ENCODE data around the gene ARL15. TPM values are rescaled to one million over a fixed set of nuclear protein-coding genes. Genes with fewer than 3 reads are reported as not detected.

ARL15 gene
- total RNA-seq, 1 donor from 2014 or later = 30.8 TPM

GRCh38 chr5:54320256-54320655 lies 9.9 kb upstream of the ARL15 start:
- ATAC-seq (no peak), DNase-seq (no peak)
- no peak overlapping the region for H3K27ac ChIP-seq
- H3K36me3 ChIP-seq = no peaks in the 10 kb centered on the region
- H3K4me3 ChIP-seq = no peak overlapping the region
- TF ChIP-seq CTCF (IDR thresholded peaks at IDR 0.05) = no peak
- H3K9me3 ChIP-seq = no peaks in the 10 kb centered on the region
- no peaks in the 10 kb centered on the region for H3K4me1 ChIP-seq
- intact Hi-C loops (cut with DNase I) = no loop called here
- no peaks in the 10 kb centered on the region for H3K27me3 ChIP-seq (ENCODE audit: low read depth)

GRCh38 chr5:54317511-54318260 lies 7.3 kb upstream of the ARL15 start:
- Histone ChIP-seq H3K4me1 (no peaks in the 10 kb centered on the region), H3K36me3 (no peaks in the 10 kb centered on the region), H3K27ac (no peak overlapping the region), H3K4me3 (no peak overlapping the region), H3K9me3 (no peaks in the 10 kb centered on the region), H3K27me3 (ENCODE audit: low read depth) (no peaks in the 10 kb centered on the region)
- intact Hi-C loops (cut with DNase I) = no loop called here
- no peak for ATAC-seq
- no peak for TF ChIP-seq CTCF (IDR thresholded peaks at IDR 0.05)
- DNase-seq = no peak

- no peak for TF ChIP-seq CTCF (IDR thresholded peaks at IDR 0.05)
- intact Hi-C loops (cut with DNase I) = no loop called here
- no peak for ATAC-seq
These were observed 5.6 kb upstream of the ARL15 start for GRCh38 chr5:54315736-54316528.

GRCh38 chr5:54313311-54314270 lies 3.2 kb upstream of the ARL15 start:
- peak; percentile 62 for DNase-seq
- H3K4me3 ChIP-seq = no peak overlapping the region
- no peaks in the 10 kb centered on the region for H3K27me3 ChIP-seq (ENCODE audit: low read depth)
- no peaks in the 10 kb centered on the region for H3K36me3 ChIP-seq
- H3K27ac ChIP-seq = no peak overlapping the region
- H3K4me1 ChIP-seq = peaks cover 14% of the 10 kb centered on the region
- no peak for ATAC-seq
- H3K9me3 ChIP-seq = no peaks in the 10 kb centered on the region
- no peak for TF ChIP-seq CTCF (IDR thresholded peaks at IDR 0.05)
- intact Hi-C loops (cut with DNase I) = no loop called here

More at GRCh38 chr5:54315736-54316528, 5.6 kb upstream of the ARL15 start:
- no peak overlapping the region for H3K27ac ChIP-seq
- no peaks in the 10 kb centered on the region for H3K27me3 ChIP-seq (ENCODE audit: low read depth)
- H3K4me1 ChIP-seq = peaks cover 6% of the 10 kb centered on the region
- no peaks in the 10 kb centered on the region for H3K36me3 ChIP-seq
- H3K4me3 ChIP-seq = no peak overlapping the region
- H3K9me3 ChIP-seq = no peaks in the 10 kb centered on the region
- DNase-seq = no peak

GRCh38 chr5:54312499-54312898 lies 2.1 kb upstream of the ARL15 start:
- ATAC-seq (no peak), DNase-seq (no peak)
- intact Hi-C loops (cut with DNase I) = no loop called here
- Histone ChIP-seq H3K27me3 (ENCODE audit: low read depth) (no peaks in the 10 kb centered on the region), H3K9me3 (no peaks in the 10 kb centered on the region), H3K27ac (no peak overlapping the region), H3K4me1 (peaks cover 20% of the 10 kb centered on the region), H3K36me3 (no peaks in the 10 kb centered on the region), H3K4me3 (no peak overlapping the region)
- no peak for TF ChIP-seq CTCF (IDR thresholded peaks at IDR 0.05)
